ENCODE data around the gene MMP15. TPM values are rescaled to one million over a fixed set of nuclear protein-coding genes. Genes with fewer than 3 reads are reported as not detected.

MMP15 gene
- total and polyA plus RNA-seq, 2 of the 13 experiments (the other 11 are each of a cell fraction or from before 2014, with no cell fraction given): 35.2 to 44.9 TPM

DNA sequence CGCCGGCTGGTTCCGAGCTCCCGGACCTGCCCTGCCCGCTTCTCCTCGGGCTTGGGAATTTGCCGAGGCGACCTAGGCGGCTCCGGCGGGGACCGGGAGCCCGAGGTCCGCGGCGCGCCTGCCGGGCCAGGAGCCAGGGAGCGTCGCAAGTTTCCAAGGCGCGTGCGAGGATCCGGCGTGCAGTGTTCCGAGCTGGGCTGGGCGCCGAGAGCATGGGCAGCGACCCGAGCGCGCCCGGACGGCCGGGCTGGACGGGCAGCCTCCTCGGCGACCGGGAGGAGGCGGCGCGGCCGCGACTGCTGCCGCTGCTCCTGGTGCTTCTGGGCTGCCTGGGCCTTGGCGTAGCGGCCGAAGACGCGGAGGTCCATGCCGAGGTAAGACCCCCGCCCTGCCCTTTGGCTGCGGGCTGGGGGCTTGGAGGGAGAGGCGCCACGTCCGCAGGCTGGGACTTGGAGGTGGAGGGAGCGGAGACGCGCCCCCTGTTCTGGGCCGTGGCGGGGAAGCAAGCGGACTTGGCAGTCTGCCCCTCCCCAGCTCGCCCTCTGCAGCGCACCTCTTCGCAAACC lies 668 bp downstream of the MMP15 start (continued):
- TF ChIP-seq, protein P1, sequence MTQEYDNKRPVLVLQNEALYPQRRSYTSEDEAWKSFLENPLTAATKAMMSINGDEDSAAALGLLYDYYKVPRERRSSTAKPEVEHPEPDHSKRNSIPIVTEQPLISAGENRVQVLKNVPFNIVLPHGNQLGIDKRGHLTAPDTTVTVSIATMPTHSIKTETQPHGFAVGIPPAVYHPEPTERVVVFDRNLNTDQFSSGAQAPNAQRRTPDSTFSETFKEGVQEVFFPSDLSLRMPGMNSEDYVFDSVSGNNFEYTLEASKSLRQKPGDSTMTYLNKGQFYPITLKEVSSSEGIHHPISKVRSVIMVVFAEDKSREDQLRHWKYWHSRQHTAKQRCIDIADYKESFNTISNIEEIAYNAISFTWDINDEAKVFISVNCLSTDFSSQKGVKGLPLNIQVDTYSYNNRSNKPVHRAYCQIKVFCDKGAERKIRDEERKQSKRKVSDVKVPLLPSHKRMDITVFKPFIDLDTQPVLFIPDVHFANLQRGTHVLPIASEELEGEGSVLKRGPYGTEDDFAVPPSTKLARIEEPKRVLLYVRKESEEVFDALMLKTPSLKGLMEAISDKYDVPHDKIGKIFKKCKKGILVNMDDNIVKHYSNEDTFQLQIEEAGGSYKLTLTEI (CRISPR knock-in tag; conservative IDR thresholded peaks at IDR 0.05): no peak
- TF ChIP-seq CCDC6 (CRISPR knock-in tag; IDR thresholded peaks at IDR 0.05): no peak
- TF ChIP-seq PAX8 (CRISPR knock-in tag; IDR thresholded peaks at IDR 0.05; ENCODE audit: borderline replicate concordance): 0 out of 2 replicates have a peak, but pooled peaks have one; percentile 78
- no peak for TF ChIP-seq NCOA2 (CRISPR knock-in tag; IDR thresholded peaks at IDR 0.05)
- no peak for TF ChIP-seq ZKSCAN5 (CRISPR knock-in tag; IDR thresholded peaks at IDR 0.05)
- TF ChIP-seq ZNF432 (CRISPR knock-in tag; IDR thresholded peaks at IDR 0.05; ENCODE audit: borderline replicate concordance): no peak
- TF ChIP-seq, protein P2, sequence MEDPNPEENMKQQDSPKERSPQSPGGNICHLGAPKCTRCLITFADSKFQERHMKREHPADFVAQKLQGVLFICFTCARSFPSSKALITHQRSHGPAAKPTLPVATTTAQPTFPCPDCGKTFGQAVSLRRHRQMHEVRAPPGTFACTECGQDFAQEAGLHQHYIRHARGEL (CRISPR knock-in tag; IDR thresholded peaks at IDR 0.05): no peak
- TF ChIP-seq ZNF674 (CRISPR knock-in tag; IDR thresholded peaks at IDR 0.05; ENCODE audit: low read depth): no peak
- TF ChIP-seq ZNF235 (CRISPR knock-in tag; IDR thresholded peaks at IDR 0.05; ENCODE audit: borderline replicate concordance): no peak
- no peak for TF ChIP-seq POGZ (CRISPR knock-in tag; IDR thresholded peaks at IDR 0.05)
- peak; percentile 56 for TF ChIP-seq TMF1 (CRISPR knock-in tag; IDR thresholded peaks at IDR 0.05; ENCODE audit: low read depth)
- no peak for TF ChIP-seq FOXK1 (CRISPR knock-in tag; IDR thresholded peaks at IDR 0.05; ENCODE audit: borderline replicate concordance, low read depth)
- TF ChIP-seq SPEN (CRISPR knock-in tag; IDR thresholded peaks at IDR 0.05; ENCODE audit: low read depth): peak; percentile 47

All from HepG2 (cell line).